Heart left ventricle (tissue), 16 donors: ENCODE data around the gene SGCA. TPM values are rescaled to one million over a fixed set of nuclear protein-coding genes. Genes with fewer than 3 reads are reported as not detected.

Experiments used
- ATAC-seq, 4 donors: fragments of 200-7000 bp; cut with Tn5 transposase; one replicate each; pipeline ENCODE4 v1.9.1; 2020 to 2022; ENCODE audit warnings: moderate library complexity in 4 of 4, mild to moderate bottlenecking in 3 of 4, moderate number of reproducible peaks in 1 of 4
- DNase-seq, 5 donors: peaks; one replicate each; pipeline ENCODE4 v3.0.0-alpha.2; 2020
- H3K27ac ChIP-seq, 12 donors: fragments of 200-600 bp; sonication (generic) in 4 of 12; one replicate each; pipeline versions ENCODE4 v1.5.0 to v1.8.0; 2016 to 2022; ENCODE audit warnings: mild to moderate bottlenecking in 2 of 12
- H3K27me3 ChIP-seq, 9 donors: fragments of 200-600 bp; sonication (generic) in 2 of 9; one replicate each; pipeline versions ENCODE4 v1.5.1 to v1.8.0; 2016 to 2022; ENCODE audit warnings: mild to moderate bottlenecking in 3 of 9
- H3K36me3 ChIP-seq, 9 donors: fragments of 200-600 bp; sonication (generic) in 2 of 9; one replicate each; pipeline versions ENCODE4 v1.5.0 to v1.8.0; 2018 to 2022; ENCODE audit warnings: mild to moderate bottlenecking in 2 of 9
- H3K4me1 ChIP-seq, 12 donors: fragments of 200-600 bp; sonication (generic) in 4 of 12; one replicate each; pipeline versions ENCODE4 v1.5.0 to v1.8.0; 2016 to 2022; ENCODE audit warnings: mild to moderate bottlenecking in 3 of 12
- H3K4me3 ChIP-seq, 12 donors: fragments of 200-600 bp; sonication (generic) in 4 of 12; one replicate each; pipeline versions ENCODE4 v1.5.0 to v1.8.0; 2017 to 2022; ENCODE audit warnings: mild to moderate bottlenecking in 9 of 12, moderate library complexity in 4 of 12
- H3K9me3 ChIP-seq, 12 donors: fragments of 200-600 bp; sonication (generic) in 4 of 12; one replicate each; pipeline versions ENCODE4 v1.5.0 to v1.8.0; 2016 to 2022; ENCODE audit warnings: mild to moderate bottlenecking in 1 of 12
- POLR2A ChIP-seq, 2 donors: fragments of 450-650 bp; IDR thresholded peaks; one replicate each; pipeline ENCODE4 v1.6.1; 2017; ENCODE audit warnings: antibody characterized with exemption in 2 of 2, mild to moderate bottlenecking in 2 of 2, moderate library complexity in 2 of 2
- WGBS, 4 donors: extraction: QIAGEN DNeasy Blood & Tissue Kit in 2 of 4; methylation state at CpG; one replicate each; pipeline versions ENCODE4 v1.1.5 to v1.1.7; 2013 to 2018; 5-methylcytosine and 5-hydroxymethylcytosine counted together
- intact Hi-C, 10 donors: fragments of 100-400 bp; cut with DNase I; formaldehyde crosslinking; loops; one replicate each; pipeline versions ENCODE4 v1.11.1 to v1.14.2; 2022
- polyA plus RNA-seq, 2 donors: library from polyadenylated mRNA; stranded (reverse); fragments of 200-250 nt; gene quantifications; one replicate each; pipeline ENCODE4 v1.2.3, GENCODE V29; 2013
- total RNA-seq, 9 donors: library from RNA; depleted of rRNA in 2 of 9; stranded (reverse); fragments of >200 nt in 2 of 9; fragmentation: NEBNext Ultra II Directional in 3 of 9; extraction: Animal tissue kit (Norgen Biotek cat#: 25700) in 3 of 9; gene quantifications; one replicate each; pipeline versions ENCODE4 v1.1.0 to v1.2.4, GENCODE V29; 2016 to 2023
- TF ChIP-seq, protein P1 (sequence below), 12 donors: fragments of 200-600 bp; sonication (generic) in 4 of 12; IDR thresholded peaks; one replicate each; pipeline versions ENCODE4 v1.5.0 to v1.8.0; 2018 to 2022; ENCODE audit warnings: antibody characterized with exemption in 12 of 12, mild to moderate bottlenecking in 5 of 12
- donor health status: ischemic (EF 13 %, LVEDD 7.1; RV severe dilation, severe dysfunction).
- donor health status: healthy with polysubstance abuse.
- donor health status: DM: no; HTN: yes; CAD: no.
- donor health status: DM: no; HTN: no; CAD: no.
- donor health status: ischemic (EF 25% LVEDD 6.9; RV normal size, moderate dysfunction).
- donor health status: ischemic (EF 25% LVEDD 5.7; RV mildly dilated, moderate dysfunction).
- donor health status: healthy.
- donor health status: DM: yes; HTN: yes; CAD: no.
- donor health status: ischemic (EF 35%, LVEDD 5.7; RV mildly dilated, moderate dysfunction).
- donor health status: nonischemic (EF 11% LVEDD 7.7; RV severe dilation, severe dysfunction).
- donor health status: DM: yes; HTN: yes; CAD: no.
- donor health status: PGD.
- donor health status: ischemic (EF 29% LVEDD 5.4; RV normal size, mild dysfunction).
- donor health status: nonischemic (EF 23%, LVEDD 6.1; RV moderate dilation, normal function).

The SGCA gene
- total and polyA plus RNA-seq, 11 donors, result 96.5 to 225 (median 151) TPM

DNA sequence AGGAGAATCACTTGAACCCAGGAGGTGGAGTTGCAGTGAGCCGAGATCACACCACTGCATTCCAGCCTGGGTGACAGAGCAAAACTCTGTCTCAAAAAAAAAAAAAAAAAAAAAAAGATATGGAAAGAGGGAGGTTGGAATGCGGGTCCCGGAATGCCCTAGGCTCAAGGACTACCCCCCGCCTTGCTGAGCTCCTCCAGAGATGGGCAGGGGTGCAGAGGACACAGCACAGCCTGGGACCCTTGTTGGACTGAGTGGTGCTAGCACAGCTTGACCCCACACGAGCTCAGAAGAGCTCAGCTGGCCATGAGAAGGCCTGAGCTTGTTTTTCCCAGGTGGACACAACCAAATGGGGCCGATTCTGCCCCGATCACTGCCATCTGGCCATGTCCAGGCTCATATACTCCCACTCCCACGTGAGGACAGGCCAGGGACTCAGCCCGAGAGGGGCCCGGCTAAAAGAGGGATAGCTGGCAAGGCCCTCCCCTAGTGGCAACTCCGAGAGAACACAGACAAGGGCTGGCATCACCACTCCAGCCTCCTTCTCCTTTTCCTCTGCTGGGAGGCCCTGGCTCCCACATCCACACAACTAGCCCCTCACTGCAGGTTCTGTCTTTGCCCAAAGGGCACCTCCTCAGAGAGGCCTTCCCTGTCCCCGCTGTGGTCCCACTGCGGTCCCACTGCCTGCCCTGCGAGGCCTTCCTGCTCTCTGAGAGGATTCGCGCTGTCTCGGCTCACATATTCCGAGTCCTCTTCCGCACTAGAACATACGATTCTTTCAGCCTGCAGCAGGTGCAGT lies 11.0 kb downstream of the SGCA start:
- ATAC-seq (peak in 1 of 4 donors; percentile 10), DNase-seq (peak in 3 of 5 donors; percentile 39 to 52 (median 44))
- 69 to 80% (median 74%) methylated on average over 19 to 20 of the region's 20 CpGs for WGBS, 4 donors
- intact Hi-C loops, result loop anchor here in 2 of 10 donors (5.0 kb wide), 2 partner anchors 64 to 74 kb away; no protein-coding TSS in a partner anchor
- TF ChIP-seq, protein P1, sequence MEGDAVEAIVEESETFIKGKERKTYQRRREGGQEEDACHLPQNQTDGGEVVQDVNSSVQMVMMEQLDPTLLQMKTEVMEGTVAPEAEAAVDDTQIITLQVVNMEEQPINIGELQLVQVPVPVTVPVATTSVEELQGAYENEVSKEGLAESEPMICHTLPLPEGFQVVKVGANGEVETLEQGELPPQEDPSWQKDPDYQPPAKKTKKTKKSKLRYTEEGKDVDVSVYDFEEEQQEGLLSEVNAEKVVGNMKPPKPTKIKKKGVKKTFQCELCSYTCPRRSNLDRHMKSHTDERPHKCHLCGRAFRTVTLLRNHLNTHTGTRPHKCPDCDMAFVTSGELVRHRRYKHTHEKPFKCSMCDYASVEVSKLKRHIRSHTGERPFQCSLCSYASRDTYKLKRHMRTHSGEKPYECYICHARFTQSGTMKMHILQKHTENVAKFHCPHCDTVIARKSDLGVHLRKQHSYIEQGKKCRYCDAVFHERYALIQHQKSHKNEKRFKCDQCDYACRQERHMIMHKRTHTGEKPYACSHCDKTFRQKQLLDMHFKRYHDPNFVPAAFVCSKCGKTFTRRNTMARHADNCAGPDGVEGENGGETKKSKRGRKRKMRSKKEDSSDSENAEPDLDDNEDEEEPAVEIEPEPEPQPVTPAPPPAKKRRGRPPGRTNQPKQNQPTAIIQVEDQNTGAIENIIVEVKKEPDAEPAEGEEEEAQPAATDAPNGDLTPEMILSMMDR (IDR thresholded peaks at IDR 0.05), result peak in 5 of 12 donors; percentile 6 to 38 (median 18)
- TF ChIP-seq POLR2A (IDR thresholded peaks at IDR 0.05), result no peak
- Histone ChIP-seq H3K27me3 (no peaks in the 10 kb centered on the region), H3K4me3 (no peak overlapping the region), H3K9me3 (no peaks in the 10 kb centered on the region), H3K27ac (peak overlapping the region in 11 of 12 donors; percentile 52 to 95 (median 84)), H3K36me3 (no peaks in the 10 kb centered on the region), H3K4me1 (peaks cover 0 to 69% (median 42%) of the 10 kb centered on the region in 12 donors)

DNA sequence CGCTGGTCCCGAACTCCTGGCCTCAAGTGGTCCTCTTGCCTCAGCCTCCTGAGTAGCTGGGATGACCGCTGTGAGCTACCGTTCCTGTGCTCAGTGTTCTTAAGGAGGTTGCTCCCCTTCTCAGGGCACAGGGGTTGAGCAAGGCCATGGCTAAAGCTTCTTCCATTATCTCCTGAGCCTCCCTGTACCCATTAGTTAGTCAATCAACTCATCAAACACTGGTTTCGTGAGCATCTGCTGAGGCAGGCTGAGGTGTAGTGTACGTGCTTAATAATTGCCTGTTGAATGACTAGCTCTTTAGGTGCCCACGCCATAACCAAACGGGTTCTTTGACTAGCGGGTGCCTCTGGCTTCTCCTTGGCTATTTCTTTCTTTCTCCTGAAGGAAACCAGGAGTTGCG lies 11.7 kb downstream of the SGCA start:
- WGBS, 4 donors, result 83 to 90% (median 85%) methylated on average over 10 of the region's 10 CpGs
- Histone ChIP-seq H3K36me3 (no peaks in the 10 kb centered on the region), H3K27ac (peak overlapping the region; percentile 39 to 95 (median 84)), H3K27me3 (no peaks in the 10 kb centered on the region), H3K9me3 (no peaks in the 10 kb centered on the region), H3K4me1 (peaks cover 0 to 62% (median 42%) of the 10 kb centered on the region in 12 donors), H3K4me3 (peak overlapping the region in 2 of 12 donors; percentile 24 to 29)
- DNase-seq (peak in 1 of 5 donors; percentile 18), ATAC-seq (no peak)
- TF ChIP-seq, protein P1 (IDR thresholded peaks at IDR 0.05), result no peak
- no peak for TF ChIP-seq POLR2A (IDR thresholded peaks at IDR 0.05)
- intact Hi-C loops, result loop anchor here in 2 of 10 donors (5.0 kb wide), 2 partner anchors 65 to 75 kb away; no protein-coding TSS in a partner anchor

DNA sequence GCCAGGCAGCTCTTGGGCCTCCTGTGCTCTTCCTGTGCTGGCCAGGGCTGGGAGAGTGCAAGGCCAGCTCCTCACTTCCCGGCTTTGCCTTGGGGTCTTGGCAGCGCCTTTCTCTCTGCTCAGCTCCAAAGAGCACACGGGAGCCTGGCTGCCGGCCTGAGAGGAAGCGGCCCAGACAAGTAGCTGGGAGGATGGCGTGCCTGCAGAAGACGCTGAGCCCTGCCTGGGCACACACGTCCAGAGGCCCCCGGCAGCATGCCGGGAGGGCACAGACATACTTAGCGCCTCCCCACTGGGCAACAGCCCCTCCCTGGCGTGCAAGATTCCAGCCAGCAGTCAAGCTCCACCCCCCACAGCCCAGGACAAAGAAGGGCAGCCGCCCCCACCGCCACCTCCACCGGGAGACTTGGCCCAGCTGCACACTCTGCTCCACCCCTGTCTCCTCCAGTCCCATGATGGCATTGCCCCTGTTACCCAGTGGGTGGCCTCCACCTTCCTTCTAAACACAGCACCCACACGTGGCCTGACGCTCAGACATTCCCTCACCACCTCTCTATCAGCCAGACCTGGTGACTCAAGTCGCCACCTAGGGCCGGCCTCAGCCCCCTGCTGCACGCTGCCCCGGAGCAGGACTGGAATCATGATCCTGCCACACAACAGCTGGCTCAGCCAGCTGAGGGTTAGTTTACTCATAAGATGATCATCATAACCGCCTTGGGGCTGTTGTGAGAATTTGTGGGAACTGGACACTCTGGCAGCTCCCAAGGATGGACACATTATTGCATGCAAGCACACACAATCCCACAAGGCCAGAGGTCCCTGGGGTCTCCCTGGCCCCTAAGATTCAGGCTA lies 12.4 kb downstream of the SGCA start:
- Histone ChIP-seq H3K9me3 (no peaks in the 10 kb centered on the region), H3K4me3 (peak overlapping the region in 8 of 12 donors; percentile 10 to 31 (median 14)), H3K27me3 (no peaks in the 10 kb centered on the region), H3K4me1 (peaks cover 0 to 56% (median 36%) of the 10 kb centered on the region in 12 donors), H3K36me3 (no peaks in the 10 kb centered on the region), H3K27ac (peak overlapping the region; percentile 39 to 95 (median 84))
- DNase-seq, result peak; percentile 87 to 92 (median 89)
- 3 to 12% (median 8%) methylated on average over 11 to 22 of the region's 22 CpGs for WGBS, 4 donors
- peak; percentile 83 to 89 (median 87) for ATAC-seq
- peak in 1 of 2 donors; percentile 39 for TF ChIP-seq POLR2A (IDR thresholded peaks at IDR 0.05)
- TF ChIP-seq, protein P1 (IDR thresholded peaks at IDR 0.05), result peak; percentile 33 to 72 (median 52)
- intact Hi-C loops, result loop anchor here in 2 of 10 donors (5.0 kb wide), 2 partner anchors 66 to 76 kb away; no protein-coding TSS in a partner anchor
